K562 (cell line): ENCODE measurements around the gene CTIF. TPM values are rescaled to one million over a fixed set of nuclear protein-coding genes. Genes with fewer than 3 reads are reported as not detected.

Source experiments
- FOXK2 ChIP-seq, 2 experiments: fragments of 450-650 bp; IDR thresholded peaks in 1 of 2; conservative IDR thresholded peaks in 1 of 2; 2 replicates each; pipeline ENCODE4 v1.6.1; 2016; ENCODE audit warnings: low read depth in 2 of 2, mild to moderate bottlenecking in 1 of 2
- GTF2E2 ChIP-seq: fragments of 200-800 bp; sonication (Bioruptor generic); IDR thresholded peaks from 2 replicates; pipeline ENCODE4 v1.6.1; 2016; ENCODE audit warnings: missing genetic modification characterization, missing compliant biosample characterization
- HIVEP1 ChIP-seq: fragments of 250-450 bp; sonication (Bioruptor Pico); IDR thresholded peaks from 2 replicates; pipeline ENCODE4 v1.4.0; 2020; ENCODE audit warnings: mild to moderate bottlenecking
- KDM1A ChIP-seq, 2 experiments: fragments of 450-650 bp; IDR thresholded peaks; 2 replicates each; pipeline ENCODE4 v1.6.1; 2016; ENCODE audit warnings: mild to moderate bottlenecking in 2 of 2
- KLF1 ChIP-seq: fragments of 450-650 bp; IDR thresholded peaks from 2 replicates; pipeline ENCODE4 v1.6.1; 2016; ENCODE audit warnings: missing genetic modification characterization, missing compliant biosample characterization
- PHF21A ChIP-seq: fragments of 450-650 bp; IDR thresholded peaks from 2 replicates; pipeline ENCODE4 v1.6.1; 2017; ENCODE audit warnings: low read depth, borderline replicate concordance
- SMAD1 ChIP-seq: fragments of 150-350 bp; IDR thresholded peaks from 2 replicates; pipeline ENCODE4 v1.6.1; 2014; ENCODE audit warnings: low read length, low read depth; ENCODE audit not compliant: partially characterized antibody
- SOX6 ChIP-seq: fragments of 450-650 bp; IDR thresholded peaks from 2 replicates; pipeline ENCODE4 v1.6.1; 2014; ENCODE audit warnings: mild to moderate bottlenecking
- ZKSCAN1 ChIP-seq: fragments of 150-350 bp; IDR thresholded peaks from 2 replicates; pipeline ENCODE4 v1.6.1; 2016; ENCODE audit warnings: low read depth, low read length
- ZNF584 ChIP-seq: fragments of 200-800 bp; sonication (Bioruptor generic); IDR thresholded peaks from 2 replicates; pipeline ENCODE4 v1.6.1; 2016; ENCODE audit warnings: low read depth, mild to moderate bottlenecking, missing genetic modification characterization, missing compliant biosample characterization
- polyA plus RNA-seq, 8 experiments: library from polyadenylated mRNA; depleted of rRNA in 4 of 8; stranded (reverse) in 5 of 8; unstranded in 3 of 8; fragments of >200 nt; fragmentation: Nextera tagmentation in 2 of 8; fragmentation: Illumina TruSeq in 1 of 8; extraction: Ambion mirVana in 2 of 8; extraction: Trizol in 1 of 8; gene quantifications; 2 replicates each; pipeline versions ENCODE4 v1.2.1 to v1.2.3, GENCODE V29; 2011 to 2014; ENCODE audit warnings: inconsistent platforms in 1 of 8, missing spikeins in 1 of 8
- total RNA-seq, 7 experiments: library from RNA; depleted of rRNA in 6 of 7; stranded (reverse); fragments of >200 nt in 6 of 7; fragmentation: Illumina TruSeq in 2 of 7; extraction: Trizol in 2 of 7; gene quantifications; 2 replicates each; pipeline versions ENCODE4 v1.2.1 to v1.2.3, GENCODE V29; 2011 to 2021; ENCODE audit warnings: low replicate concordance in 1 of 7
- TF ChIP-seq, protein P1 (sequence below): sonication (generic); formaldehyde crosslinking; IDR thresholded peaks from 2 replicates; pipeline ENCODE4 v1.8.0; 2022; ENCODE audit warnings: missing genetic modification reagents, mild to moderate bottlenecking, borderline replicate concordance
- TF ChIP-seq, protein P2 (sequence below), 3 experiments: fragments of 200-800 bp in 1 of 3; fragments of 250-450 bp in 1 of 3; fragments of 450-650 bp in 1 of 3; sonication (Bioruptor Pico) in 1 of 3; sonication (Bioruptor generic) in 1 of 3; formaldehyde crosslinking in 1 of 3; IDR thresholded peaks; 2 replicates each; pipeline versions ENCODE4 v1.6.1 to v1.8.0; 2016 to 2022; ENCODE audit warnings: mild to moderate bottlenecking in 2 of 3, missing genetic modification characterization in 2 of 3, missing compliant biosample characterization in 1 of 3, moderate library complexity in 1 of 3
- TF ChIP-seq, protein P3 (sequence below), 2 experiments: fragments of 450-650 bp in 1 of 2; sonication (generic) in 1 of 2; formaldehyde crosslinking; conservative IDR thresholded peaks; 2 replicates each; pipeline versions ENCODE4 v1.4.0 to v1.8.1; 2020 to 2022; ENCODE audit warnings: mild to moderate bottlenecking in 1 of 2, missing genetic modification reagents in 1 of 2
- TF ChIP-seq, protein P4 (sequence below), 2 experiments: fragments of 250-450 bp in 1 of 2; fragments of 450-650 bp in 1 of 2; sonication (Bioruptor Pico) in 1 of 2; IDR thresholded peaks; 2 replicates each; pipeline versions ENCODE4 v1.6.1 to v1.8.0; 2016 to 2021; ENCODE audit warnings: mild to moderate bottlenecking in 2 of 2, moderate library complexity in 2 of 2, missing compliant biosample characterization in 1 of 2, missing genetic modification characterization in 1 of 2

CTIF gene
- total and polyA plus RNA-seq, 9 of the 15 experiments (the other 6 are each of a cell fraction or from before 2014, with no cell fraction given): 0.17 to 11.5 (median 2.2) TPM

DNA sequence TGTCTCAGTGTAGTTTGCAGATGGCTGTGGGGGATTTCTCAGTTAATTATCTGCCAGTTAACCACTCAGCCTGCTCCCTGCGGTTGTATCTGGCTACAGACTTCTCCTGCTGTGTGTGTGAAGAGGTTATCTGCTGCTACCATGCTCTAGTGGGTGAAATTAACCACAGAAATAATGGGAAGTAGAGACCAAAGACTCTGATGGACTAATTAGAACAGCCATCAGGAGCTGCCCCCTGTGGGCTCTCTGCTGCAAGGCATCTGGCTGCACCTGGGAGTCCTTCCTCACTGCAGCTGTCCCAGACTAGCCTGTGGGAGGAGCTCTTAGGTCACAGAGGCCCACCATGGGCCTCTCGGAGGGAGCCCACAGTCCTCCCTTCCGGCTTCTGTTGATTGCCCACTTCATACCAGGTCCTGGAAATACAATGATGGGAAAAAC, 66.6 kb downstream of the CTIF start (continued):
- TF ChIP-seq, protein P1, sequence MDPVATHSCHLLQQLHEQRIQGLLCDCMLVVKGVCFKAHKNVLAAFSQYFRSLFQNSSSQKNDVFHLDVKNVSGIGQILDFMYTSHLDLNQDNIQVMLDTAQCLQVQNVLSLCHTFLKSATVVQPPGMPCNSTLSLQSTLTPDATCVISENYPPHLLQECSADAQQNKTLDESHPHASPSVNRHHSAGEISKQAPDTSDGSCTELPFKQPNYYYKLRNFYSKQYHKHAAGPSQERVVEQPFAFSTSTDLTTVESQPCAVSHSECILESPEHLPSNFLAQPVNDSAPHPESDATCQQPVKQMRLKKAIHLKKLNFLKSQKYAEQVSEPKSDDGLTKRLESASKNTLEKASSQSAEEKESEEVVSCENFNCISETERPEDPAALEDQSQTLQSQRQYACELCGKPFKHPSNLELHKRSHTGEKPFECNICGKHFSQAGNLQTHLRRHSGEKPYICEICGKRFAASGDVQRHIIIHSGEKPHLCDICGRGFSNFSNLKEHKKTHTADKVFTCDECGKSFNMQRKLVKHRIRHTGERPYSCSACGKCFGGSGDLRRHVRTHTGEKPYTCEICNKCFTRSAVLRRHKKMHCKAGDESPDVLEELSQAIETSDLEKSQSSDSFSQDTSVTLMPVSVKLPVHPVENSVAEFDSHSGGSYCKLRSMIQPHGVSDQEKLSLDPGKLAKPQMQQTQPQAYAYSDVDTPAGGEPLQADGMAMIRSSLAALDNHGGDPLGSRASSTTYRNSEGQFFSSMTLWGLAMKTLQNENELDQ (CRISPR knock-in tag): no peak
- TF ChIP-seq KDM1A (IDR thresholded peaks at IDR 0.05) (peak in 1 of 2 experiments; percentile 10; a peak in 1 of 4 replicates), ZKSCAN1 (no peak), ZNF584 (CRISPR knock-in tag) (0 out of 2 replicates have a peak, but pooled peaks have one; percentile 51), SOX6 (peak; percentile 72), KLF1 (no peak), PHF21A (no peak), SMAD1 (no peak), GTF2E2 (tag) (no peak), HIVEP1 (CRISPR knock-in tag) (no peak), FOXK2 (conservative IDR thresholded peaks at IDR 0.05 in 1 of 2, IDR thresholded peaks at IDR 0.05 in 1 of 2; ENCODE audit: low read depth in 2 of 2) (no peak)
- TF ChIP-seq, protein P2, sequence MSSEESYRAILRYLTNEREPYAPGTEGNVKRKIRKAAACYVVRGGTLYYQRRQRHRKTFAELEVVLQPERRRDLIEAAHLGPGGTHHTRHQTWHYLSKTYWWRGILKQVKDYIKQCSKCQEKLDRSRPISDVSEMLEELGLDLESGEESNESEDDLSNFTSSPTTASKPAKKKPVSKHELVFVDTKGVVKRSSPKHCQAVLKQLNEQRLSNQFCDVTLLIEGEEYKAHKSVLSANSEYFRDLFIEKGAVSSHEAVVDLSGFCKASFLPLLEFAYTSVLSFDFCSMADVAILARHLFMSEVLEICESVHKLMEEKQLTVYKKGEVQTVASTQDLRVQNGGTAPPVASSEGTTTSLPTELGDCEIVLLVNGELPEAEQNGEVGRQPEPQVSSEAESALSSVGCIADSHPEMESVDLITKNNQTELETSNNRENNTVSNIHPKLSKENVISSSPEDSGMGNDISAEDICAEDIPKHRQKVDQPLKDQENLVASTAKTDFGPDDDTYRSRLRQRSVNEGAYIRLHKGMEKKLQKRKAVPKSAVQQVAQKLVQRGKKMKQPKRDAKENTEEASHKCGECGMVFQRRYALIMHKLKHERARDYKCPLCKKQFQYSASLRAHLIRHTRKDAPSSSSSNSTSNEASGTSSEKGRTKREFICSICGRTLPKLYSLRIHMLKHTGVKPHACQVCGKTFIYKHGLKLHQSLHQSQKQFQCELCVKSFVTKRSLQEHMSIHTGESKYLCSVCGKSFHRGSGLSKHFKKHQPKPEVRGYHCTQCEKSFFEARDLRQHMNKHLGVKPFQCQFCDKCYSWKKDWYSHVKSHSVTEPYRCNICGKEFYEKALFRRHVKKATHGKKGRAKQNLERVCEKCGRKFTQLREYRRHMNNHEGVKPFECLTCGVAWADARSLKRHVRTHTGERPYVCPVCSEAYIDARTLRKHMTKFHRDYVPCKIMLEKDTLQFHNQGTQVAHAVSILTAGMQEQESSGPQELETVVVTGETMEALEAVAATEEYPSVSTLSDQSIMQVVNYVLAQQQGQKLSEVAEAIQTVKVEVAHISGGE (CRISPR knock-in tag; IDR thresholded peaks at IDR 0.05): 0 out of 6 replicates have a peak, but pooled peaks of 1 of the 3 experiments have one; percentile 27
- TF ChIP-seq, protein P3, sequence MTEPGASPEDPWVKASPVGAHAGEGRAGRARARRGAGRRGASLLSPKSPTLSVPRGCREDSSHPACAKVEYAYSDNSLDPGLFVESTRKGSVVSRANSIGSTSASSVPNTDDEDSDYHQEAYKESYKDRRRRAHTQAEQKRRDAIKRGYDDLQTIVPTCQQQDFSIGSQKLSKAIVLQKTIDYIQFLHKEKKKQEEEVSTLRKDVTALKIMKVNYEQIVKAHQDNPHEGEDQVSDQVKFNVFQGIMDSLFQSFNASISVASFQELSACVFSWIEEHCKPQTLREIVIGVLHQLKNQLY (CRISPR knock-in tag; conservative IDR thresholded peaks at IDR 0.05): no peak
- TF ChIP-seq, protein P4, sequence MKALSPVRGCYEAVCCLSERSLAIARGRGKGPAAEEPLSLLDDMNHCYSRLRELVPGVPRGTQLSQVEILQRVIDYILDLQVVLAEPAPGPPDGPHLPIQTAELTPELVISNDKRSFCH (CRISPR knock-in tag; IDR thresholded peaks at IDR 0.05): no peak
- TF ChIP-seq, protein P4 (tag; IDR thresholded peaks at IDR 0.05): peak; percentile 64; the same call in 1 of the 2 replicates
